Measurements from ENCODE around the gene PSD4.

- no peak for TF ChIP-seq ATF2 (IDR thresholded peaks at IDR 0.05; ENCODE audit: low read length)
- TF ChIP-seq POLR2A (IDR thresholded peaks at IDR 0.05; ENCODE audit: low read depth, low read length) = no peak
- TF ChIP-seq CTCF (IDR thresholded peaks at IDR 0.05 in 2 of 3, conservative IDR thresholded peaks at IDR 0.05 in 1 of 3; ENCODE audit: control insufficient read depth in 2 of 3, extremely low read depth in 1 of 3, insufficient read depth in 1 of 3, low read depth in 3 of 3, low read length in 3 of 3) = no peak
- no peak for TF ChIP-seq FOXM1 (IDR thresholded peaks at IDR 0.05; ENCODE audit: low read depth, low read length)
- TF ChIP-seq MTA2 (IDR thresholded peaks at IDR 0.05; ENCODE audit: low read depth) = no peak
- TF ChIP-seq USF1 (IDR thresholded peaks at IDR 0.05; ENCODE audit: borderline replicate concordance, extremely low read length, insufficient read depth, low read depth, low read length) = no peak
Observed at GRCh38 chr2:113228991-113229716, 55.4 kb downstream of the PSD4 start.

Data from GM12878 (cell line).